ENCODE data around the gene ETFDH.
"Not testable (repeated sequence)": the region's sequence is repeated elsewhere in the genome, so short reads cannot be mapped to it uniquely, and the experiment has no call there.

ETFDH gene

GRCh38 chr4:158664806-158665205, 7.3 kb upstream of the ETFDH start:
- Mint-ChIP-seq H3K4me1 (ENCODE audit: low read depth) (peaks cover 7% of the 10 kb centered on the region), H3K27ac (peak overlapping the region; percentile 34), H3K27me3 (no peaks in the 10 kb centered on the region), H3K36me3 (ENCODE audit: low read depth) (no peaks in the 10 kb centered on the region), H3K4me3 (no peak overlapping the region), H3K9me3 (no peaks in the 10 kb centered on the region)
- intact Hi-C loops (cut with micrococcal nuclease) = no loop called here

- H3K9me3 Mint-ChIP-seq = no peaks in the 10 kb centered on the region
- intact Hi-C loops (cut with micrococcal nuclease) = no loop called here
These were observed 5.2 kb upstream of the ETFDH start for GRCh38 chr4:158666892-158667291.

GRCh38 chr4:158667651-158668198, 4.4 kb upstream of the ETFDH start:
- intact Hi-C loops (cut with micrococcal nuclease) = no loop called here

More at GRCh38 chr4:158666892-158667291, 5.2 kb upstream of the ETFDH start:
- no peaks in the 10 kb centered on the region for H3K27me3 Mint-ChIP-seq
- H3K36me3 Mint-ChIP-seq (ENCODE audit: low read depth) = peaks cover 11% of the 10 kb centered on the region
- no peak overlapping the region for H3K27ac Mint-ChIP-seq
- H3K4me3 Mint-ChIP-seq = no peak overlapping the region
- H3K4me1 Mint-ChIP-seq (ENCODE audit: low read depth) = peaks cover 17% of the 10 kb centered on the region

GRCh38 chr4:158669310-158669709, 2.8 kb upstream of the ETFDH start:
- H3K36me3 Mint-ChIP-seq (ENCODE audit: low read depth) = peaks cover 19% of the 10 kb centered on the region
- no peak overlapping the region for H3K27ac Mint-ChIP-seq
- intact Hi-C loops (cut with micrococcal nuclease) = no loop called here
- H3K4me3 Mint-ChIP-seq = no peak overlapping the region
- H3K27me3 Mint-ChIP-seq = no peaks in the 10 kb centered on the region
- H3K4me1 Mint-ChIP-seq (ENCODE audit: low read depth) = peaks cover 18% of the 10 kb centered on the region
- H3K9me3 Mint-ChIP-seq = no peaks in the 10 kb centered on the region

More at GRCh38 chr4:158667651-158668198, 4.4 kb upstream of the ETFDH start:
- no peaks in the 10 kb centered on the region for H3K27me3 Mint-ChIP-seq
- H3K9me3 Mint-ChIP-seq = no peaks in the 10 kb centered on the region
- peaks cover 19% of the 10 kb centered on the region for H3K36me3 Mint-ChIP-seq (ENCODE audit: low read depth)
- H3K4me3 Mint-ChIP-seq = no peak overlapping the region
- H3K27ac Mint-ChIP-seq = no peak overlapping the region
- H3K4me1 Mint-ChIP-seq (ENCODE audit: low read depth) = peaks cover 23% of the 10 kb centered on the region

- peak overlapping the region; percentile 96 for H3K27ac Mint-ChIP-seq
- H3K4me1 Mint-ChIP-seq (ENCODE audit: low read depth) = peaks cover 18% of the 10 kb centered on the region
- H3K9me3 Mint-ChIP-seq = no peaks in the 10 kb centered on the region
- intact Hi-C loops (cut with micrococcal nuclease) = no loop called here
- H3K27me3 Mint-ChIP-seq = no peaks in the 10 kb centered on the region
- peaks cover 19% of the 10 kb centered on the region for H3K36me3 Mint-ChIP-seq (ENCODE audit: low read depth)
- H3K4me3 Mint-ChIP-seq = peak overlapping the region; percentile 94
These were observed 976 bp upstream of the ETFDH start for GRCh38 chr4:158670975-158671664.

- no peaks in the 10 kb centered on the region for H3K27me3 Mint-ChIP-seq
- intact Hi-C loops (cut with micrococcal nuclease) = no loop called here
- peaks cover 18% of the 10 kb centered on the region for H3K4me1 Mint-ChIP-seq (ENCODE audit: low read depth)
- H3K36me3 Mint-ChIP-seq (ENCODE audit: low read depth) = peaks cover 19% of the 10 kb centered on the region
- peak within 1 kb of the TSS; percentile 94 for H3K4me3 Mint-ChIP-seq
- no peaks in the 10 kb centered on the region for H3K9me3 Mint-ChIP-seq
- H3K27ac Mint-ChIP-seq = peak within 1 kb of the TSS; percentile 96
These were observed 506 bp upstream of the ETFDH start, which contains the start of gene C4orf46 for GRCh38 chr4:158671665-158671914. C4orf46 (minus strand) TSS chr4:158671887; CDS start chr4:158671801, 86 bp downstream.

GRCh38 chr4:158673633-158674032, 1.5 kb downstream of the ETFDH start:
- peaks cover 18% of the 10 kb centered on the region for H3K4me1 Mint-ChIP-seq (ENCODE audit: low read depth)
- intact Hi-C loops (cut with micrococcal nuclease) = no loop called here
- no peaks in the 10 kb centered on the region for H3K27me3 Mint-ChIP-seq
- H3K4me3 Mint-ChIP-seq = no peak overlapping the region
- H3K27ac Mint-ChIP-seq = no peak overlapping the region
- peaks cover 19% of the 10 kb centered on the region for H3K36me3 Mint-ChIP-seq (ENCODE audit: low read depth)
- no peaks in the 10 kb centered on the region for H3K9me3 Mint-ChIP-seq

GRCh38 chr4:158676076-158676475, 4.0 kb downstream of the ETFDH start:
- Mint-ChIP-seq H3K36me3 (ENCODE audit: low read depth) (peaks cover 16% of the 10 kb centered on the region), H3K9me3 (no peaks in the 10 kb centered on the region), H3K27ac (no peak overlapping the region), H3K4me3 (no peak overlapping the region), H3K4me1 (ENCODE audit: low read depth) (peaks cover 10% of the 10 kb centered on the region), H3K27me3 (no peaks in the 10 kb centered on the region)
- intact Hi-C loops (cut with micrococcal nuclease) = no loop called here

- intact Hi-C loops (cut with micrococcal nuclease) = no loop called here
- no peaks in the 10 kb centered on the region for H3K4me1 Mint-ChIP-seq (ENCODE audit: low read depth)
- H3K27me3 Mint-ChIP-seq = no peaks in the 10 kb centered on the region
- no peaks in the 10 kb centered on the region for H3K36me3 Mint-ChIP-seq (ENCODE audit: low read depth)
- no peaks in the 10 kb centered on the region for H3K9me3 Mint-ChIP-seq
- H3K4me3 Mint-ChIP-seq = no peak overlapping the region
- no peak overlapping the region for H3K27ac Mint-ChIP-seq
These were observed 6.7 kb downstream of the ETFDH start for GRCh38 chr4:158678767-158679166.

GRCh38 chr4:158681629-158682028, 9.5 kb downstream of the ETFDH start:
- Mint-ChIP-seq H3K27me3 (no peaks in the 10 kb centered on the region), H3K36me3 (ENCODE audit: low read depth) (peaks cover 12% of the 10 kb centered on the region), H3K9me3 (no peaks in the 10 kb centered on the region), H3K4me3 (no peak overlapping the region), H3K27ac (no peak overlapping the region), H3K4me1 (ENCODE audit: low read depth) (no peaks in the 10 kb centered on the region)
- intact Hi-C loops (cut with micrococcal nuclease) = no loop called here

GRCh38 chr4:158682066-158682465, 10.0 kb downstream of the ETFDH start:
- no peak overlapping the region for H3K27ac Mint-ChIP-seq
- peaks cover 17% of the 10 kb centered on the region for H3K36me3 Mint-ChIP-seq (ENCODE audit: low read depth)
- no peaks in the 10 kb centered on the region for H3K4me1 Mint-ChIP-seq (ENCODE audit: low read depth)
- intact Hi-C loops (cut with micrococcal nuclease) = no loop called here
- H3K4me3 Mint-ChIP-seq = no peak overlapping the region
- no peaks in the 10 kb centered on the region for H3K9me3 Mint-ChIP-seq
- no peaks in the 10 kb centered on the region for H3K27me3 Mint-ChIP-seq

- H3K27me3 Mint-ChIP-seq = no peaks in the 10 kb centered on the region
- H3K27ac Mint-ChIP-seq = no peak overlapping the region
- no peaks in the 10 kb centered on the region for H3K9me3 Mint-ChIP-seq
- no peaks in the 10 kb centered on the region for H3K4me1 Mint-ChIP-seq (ENCODE audit: low read depth)
- H3K36me3 Mint-ChIP-seq (ENCODE audit: low read depth) = peaks cover 47% of the 10 kb centered on the region
- no peak overlapping the region for H3K4me3 Mint-ChIP-seq
- intact Hi-C loops (cut with micrococcal nuclease) = no loop called here
These were observed 16.7 kb downstream of the ETFDH start for GRCh38 chr4:158688813-158689212.

- no peaks in the 10 kb centered on the region for H3K4me1 Mint-ChIP-seq (ENCODE audit: low read depth)
- H3K36me3 Mint-ChIP-seq (ENCODE audit: low read depth) = peaks cover 64% of the 10 kb centered on the region
- H3K4me3 Mint-ChIP-seq = no peak overlapping the region
- intact Hi-C loops (cut with micrococcal nuclease) = no loop called here
- H3K9me3 Mint-ChIP-seq = no peaks in the 10 kb centered on the region
- no peaks in the 10 kb centered on the region for H3K27me3 Mint-ChIP-seq
- no peak overlapping the region for H3K27ac Mint-ChIP-seq
These were observed 32.2 kb downstream of the ETFDH start for GRCh38 chr4:158704274-158704673.

GRCh38 chr4:158710814-158711213, 38.7 kb downstream of the ETFDH start:
- Mint-ChIP-seq H3K4me3 (no peak overlapping the region), H3K4me1 (ENCODE audit: low read depth) (peaks cover 10% of the 10 kb centered on the region), H3K27me3 (no peaks in the 10 kb centered on the region), H3K27ac (no peak overlapping the region), H3K9me3 (no peaks in the 10 kb centered on the region), H3K36me3 (ENCODE audit: low read depth) (peaks cover 92% of the 10 kb centered on the region)
- intact Hi-C loops (cut with micrococcal nuclease) = no loop called here

GRCh38 chr4:158712622-158713021, 40.5 kb downstream of the ETFDH start:
- Mint-ChIP-seq H3K4me1 (ENCODE audit: low read depth) (peaks cover 16% of the 10 kb centered on the region), H3K36me3 (ENCODE audit: low read depth) (peaks cover 92% of the 10 kb centered on the region)
- H3K9me3 Mint-ChIP-seq; intact Hi-C loops (cut with micrococcal nuclease); H3K27ac Mint-ChIP-seq; H3K4me3 Mint-ChIP-seq; H3K27me3 Mint-ChIP-seq: not testable (repeated sequence)
